Left lung (tissue), 10 donors: Measurements from ENCODE around the gene GATAD1. TPM values are rescaled to one million over a fixed set of nuclear protein-coding genes. Genes with fewer than 3 reads are reported as not detected.

Experiments
- ATAC-seq: fragments of 200-7000 bp; cut with Tn5 transposase; one replicate; pipeline ENCODE4 v1.9.1; 2020; ENCODE audit warnings: moderate library complexity
- DNase-seq, 4 donors: peaks; one replicate each; pipeline ENCODE4 v3.0.0-alpha.2; 2013 to 2020
- H3K27ac ChIP-seq, 2 donors: fragments of 200-600 bp; sonication (generic) in 1 of 2; one replicate each; pipeline versions ENCODE4 v1.5.0 to v1.8.0; 2020 to 2021
- H3K27me3 ChIP-seq, 2 donors: fragments of 200-600 bp; sonication (generic) in 1 of 2; one replicate each; pipeline versions ENCODE4 v1.5.0 to v1.8.0; 2020 to 2021
- H3K36me3 ChIP-seq, 2 donors: fragments of 200-600 bp; sonication (generic) in 1 of 2; one replicate each; pipeline versions ENCODE4 v1.5.0 to v1.8.0; 2020 to 2021
- H3K4me1 ChIP-seq, 2 donors: fragments of 200-600 bp; one replicate each; pipeline ENCODE4 v1.8.0; 2021
- H3K4me3 ChIP-seq, 2 donors: fragments of 200-600 bp; sonication (generic) in 1 of 2; one replicate each; pipeline versions ENCODE4 v1.5.0 to v1.8.0; 2020 to 2021; ENCODE audit warnings: mild to moderate bottlenecking in 1 of 2
- H3K9me3 ChIP-seq, 2 donors: fragments of 200-600 bp; sonication (generic) in 1 of 2; one replicate each; pipeline versions ENCODE4 v1.5.0 to v1.8.0; 2020 to 2021
- CTCF ChIP-seq, 2 donors: fragments of 200-600 bp; sonication (generic) in 1 of 2; IDR thresholded peaks; one replicate each; pipeline versions ENCODE4 v1.5.0 to v1.8.0; 2021; ENCODE audit warnings: antibody characterized with exemption in 2 of 2
- intact Hi-C, 2 donors: fragments of 100-400 bp; cut with DNase I; formaldehyde crosslinking; loops; one replicate each; pipeline versions ENCODE4 v1.11.2 to v1.14.2; 2022
- polyA plus RNA-seq, 6 donors: library from polyadenylated mRNA; unstranded; fragments of 120-200 nt; gene quantifications; one replicate each; pipeline ENCODE4 v1.2.1, GENCODE V29; 2013; ENCODE audit not compliant: insufficient read length in 6 of 6
- total RNA-seq, 2 donors: library from RNA; stranded (reverse); fragmentation: NEBNext Ultra II Directional; extraction: Animal tissue kit (Norgen Biotek cat#: 25700); gene quantifications; one replicate each; pipeline ENCODE4 v1.2.1, GENCODE V29; 2021
- donor health status: DM: no; HTN: yes; CAD: no.
- donor health status: DM: no; HTN: no; CAD: no.

Gene GATAD1
- total and polyA plus RNA-seq, 8 donors, result 28.4 to 74.3 (median 57.5) TPM

DNA sequence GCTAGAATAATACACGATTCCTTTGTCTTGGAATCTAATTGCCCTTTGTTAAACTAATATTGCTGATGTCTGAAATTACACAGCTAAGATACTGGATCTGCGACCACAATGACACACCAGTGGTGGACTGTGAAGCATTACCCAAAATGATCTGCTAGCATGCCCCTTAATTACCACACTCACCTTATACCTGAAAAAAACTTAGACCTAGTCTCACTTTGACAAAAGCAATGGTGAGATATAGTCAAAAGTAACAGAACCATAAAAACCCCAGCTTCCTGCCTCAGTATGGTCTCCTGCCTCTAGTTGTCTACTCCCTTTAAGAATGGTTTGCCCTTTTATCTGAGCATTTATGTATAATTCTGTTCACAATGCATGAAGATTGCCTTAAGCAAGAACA, 51.3 kb downstream of the GATAD1 start:
- TF ChIP-seq CTCF (IDR thresholded peaks at IDR 0.05), result no peak
- ATAC-seq (no peak), DNase-seq (no peak)
- no peaks in the 10 kb centered on the region for H3K9me3 ChIP-seq
- intact Hi-C loops, result no loop called here
- H3K4me3 ChIP-seq, result no peak overlapping the region
- no peaks in the 10 kb centered on the region for H3K4me1 ChIP-seq
- no peak overlapping the region for H3K27ac ChIP-seq
- H3K36me3 ChIP-seq, result peaks cover 0 to 58% of the 10 kb centered on the region in 2 donors
- H3K27me3 ChIP-seq, result no peaks in the 10 kb centered on the region

- Histone ChIP-seq H3K9me3 (no peaks in the 10 kb centered on the region), H3K4me3 (no peak overlapping the region), H3K27me3 (no peaks in the 10 kb centered on the region), H3K36me3 (peaks cover 0 to 53% of the 10 kb centered on the region in 2 donors), H3K27ac (no peak overlapping the region), H3K4me1 (no peaks in the 10 kb centered on the region)
- no peak for ATAC-seq
- intact Hi-C loops, result no loop called here
- TF ChIP-seq CTCF (IDR thresholded peaks at IDR 0.05), result no peak
- DNase-seq, result no peak
Measured at GRCh38 chr7:92503767-92504166, 56.5 kb downstream of the GATAD1 start.

- intact Hi-C loops, result no loop called here
- Histone ChIP-seq H3K4me1 (no peaks in the 10 kb centered on the region), H3K9me3 (no peaks in the 10 kb centered on the region), H3K36me3 (peaks cover 0 to 47% of the 10 kb centered on the region in 2 donors), H3K27ac (no peak overlapping the region), H3K4me3 (no peak overlapping the region), H3K27me3 (no peaks in the 10 kb centered on the region)
- no peak for TF ChIP-seq CTCF (IDR thresholded peaks at IDR 0.05)
- no peak for DNase-seq
- no peak for ATAC-seq
Measured at GRCh38 chr7:92504563-92504962, 57.3 kb downstream of the GATAD1 start.

DNA sequence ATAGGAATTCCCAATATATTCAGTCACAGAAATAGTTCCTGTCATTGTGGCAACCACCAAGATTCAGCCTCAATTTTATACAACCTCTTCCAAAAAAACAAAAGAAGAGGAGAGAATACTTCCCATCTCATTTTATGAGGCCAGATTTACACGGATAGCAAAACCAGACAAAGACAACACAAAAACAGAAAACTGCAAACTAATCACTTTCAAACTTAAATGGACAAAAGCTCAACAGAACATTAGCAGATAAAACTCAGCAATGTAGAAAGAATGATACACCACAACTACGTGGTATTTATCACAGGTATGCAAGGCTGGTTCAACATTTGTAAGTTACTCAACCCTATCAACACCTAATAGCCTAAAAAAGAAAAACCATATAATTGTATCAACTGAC, 59.1 kb downstream of the GATAD1 start:
- DNase-seq (no peak), ATAC-seq (no peak)
- Histone ChIP-seq H3K36me3 (peaks cover 0 to 40% of the 10 kb centered on the region in 2 donors), H3K9me3 (no peaks in the 10 kb centered on the region), H3K4me3 (no peak overlapping the region), H3K27me3 (no peaks in the 10 kb centered on the region), H3K27ac (no peak overlapping the region), H3K4me1 (no peaks in the 10 kb centered on the region)
- no peak for TF ChIP-seq CTCF (IDR thresholded peaks at IDR 0.05)
- intact Hi-C loops, result no loop called here

- TF ChIP-seq CTCF (IDR thresholded peaks at IDR 0.05), result no peak
- no peak for DNase-seq
- Histone ChIP-seq H3K9me3 (no peaks in the 10 kb centered on the region), H3K27me3 (no peaks in the 10 kb centered on the region), H3K27ac (no peak overlapping the region), H3K4me1 (no peaks in the 10 kb centered on the region), H3K36me3 (peaks cover 0 to 30% of the 10 kb centered on the region in 2 donors), H3K4me3 (no peak overlapping the region)
- intact Hi-C loops, result no loop called here
- no peak for ATAC-seq
Measured at GRCh38 chr7:92508946-92509345, 61.7 kb downstream of the GATAD1 start.

Other genes with a start within 250 kb of the GATAD1 start
- gene KRIT1, start 201.6 kb upstream of the GATAD1 start, total RNA-seq, result 10 to 100 TPM; 28.2 to 30.2 TPM
- gene KRIT1, start 201.6 kb upstream of the GATAD1 start, polyA plus RNA-seq, result 10 to 100 TPM; 54.9 to 63.4 (median 58.1) TPM
- 10 to 100 TPM; 41.4 to 57.3 TPM for gene ANKIB1, start 201.5 kb upstream of the GATAD1 start, total RNA-seq
- 10 to 100 TPM; 43.0 to 48.8 (median 46.9) TPM for gene ANKIB1, start 201.5 kb upstream of the GATAD1 start, polyA plus RNA-seq
- not detected for gene ERVW-1, start 30.5 kb downstream of the GATAD1 start, total RNA-seq
- 1 to 10 TPM; 1.2 to 2.6 (median 2.1) TPM for gene ERVW-1, start 30.5 kb downstream of the GATAD1 start, polyA plus RNA-seq
- gene PEX1, start 81.0 kb downstream of the GATAD1 start, total RNA-seq, result 10 to 100 TPM; 12.4 to 12.7 TPM
- gene PEX1, start 81.0 kb downstream of the GATAD1 start, polyA plus RNA-seq, result 10 to 100 TPM; 39.1 to 53.9 (median 44.8) TPM
- 10 to 100 TPM; 10.6 to 11.1 TPM for gene RBM48, start 81.3 kb downstream of the GATAD1 start, total RNA-seq
- 10 to 100 TPM; 17.2 to 20.0 (median 18.7) TPM for gene RBM48, start 81.3 kb downstream of the GATAD1 start, polyA plus RNA-seq
- 10 to 100 TPM; 17.2 to 22.3 TPM for gene FAM133B, start 142.9 kb downstream of the GATAD1 start, total RNA-seq
- 10 to 100 TPM; 47.7 to 62.4 (median 56.5) TPM for gene FAM133B, start 142.9 kb downstream of the GATAD1 start, polyA plus RNA-seq